Measurements from ENCODE around the gene CGB1.
"Not testable (repeated sequence)": the region's sequence is repeated elsewhere in the genome, so short reads cannot be mapped to it uniquely, and the experiment has no call there.

The CGB1 gene

DNA sequence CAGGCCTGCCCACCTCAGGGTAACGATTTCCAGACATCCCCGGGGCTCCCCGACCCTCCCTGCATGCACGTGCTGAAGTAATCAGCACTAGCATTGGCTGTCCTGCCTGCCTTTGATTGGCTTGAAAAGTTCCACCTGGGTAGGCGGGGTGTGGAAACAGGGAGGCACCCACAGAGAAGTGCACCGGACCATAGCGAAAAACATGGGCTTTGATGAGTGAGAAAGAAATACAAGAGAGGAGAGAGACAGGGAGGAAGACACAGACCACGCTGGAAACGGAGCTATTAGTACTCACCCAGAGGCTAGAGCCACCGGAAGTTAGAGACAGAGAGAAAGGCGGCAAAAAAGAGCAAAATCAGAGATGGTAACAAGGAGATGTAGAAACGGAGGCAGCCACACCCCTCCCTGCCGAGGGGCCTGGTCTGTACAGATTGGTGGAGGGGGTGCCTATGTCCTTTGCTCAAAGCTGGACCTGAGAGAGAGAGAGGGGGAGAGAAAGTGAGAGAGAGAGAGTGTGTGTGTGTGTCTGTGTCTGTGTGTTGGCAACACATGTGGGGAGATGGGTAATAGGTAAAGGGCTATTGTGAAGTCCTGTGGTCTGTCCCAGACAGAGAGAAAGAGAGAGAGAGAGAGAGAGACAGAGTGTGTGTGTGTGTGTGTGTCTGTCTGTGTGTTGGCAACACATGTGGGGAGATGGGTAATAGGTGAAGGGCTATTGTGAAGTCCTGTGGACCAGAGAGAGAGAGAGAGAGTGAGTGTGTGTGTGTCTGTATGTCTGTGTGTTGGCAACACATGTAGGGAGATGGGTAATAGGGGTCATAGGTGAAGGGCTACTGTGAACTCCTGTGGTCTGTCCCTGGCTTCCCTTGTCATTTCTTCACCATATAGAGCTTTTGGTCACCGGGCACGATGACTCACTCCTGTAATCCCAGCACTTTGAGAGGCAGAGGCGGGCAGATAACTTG lies 15.5 kb downstream of the CGB1 start:
- no peak for DNase-seq

DNA sequence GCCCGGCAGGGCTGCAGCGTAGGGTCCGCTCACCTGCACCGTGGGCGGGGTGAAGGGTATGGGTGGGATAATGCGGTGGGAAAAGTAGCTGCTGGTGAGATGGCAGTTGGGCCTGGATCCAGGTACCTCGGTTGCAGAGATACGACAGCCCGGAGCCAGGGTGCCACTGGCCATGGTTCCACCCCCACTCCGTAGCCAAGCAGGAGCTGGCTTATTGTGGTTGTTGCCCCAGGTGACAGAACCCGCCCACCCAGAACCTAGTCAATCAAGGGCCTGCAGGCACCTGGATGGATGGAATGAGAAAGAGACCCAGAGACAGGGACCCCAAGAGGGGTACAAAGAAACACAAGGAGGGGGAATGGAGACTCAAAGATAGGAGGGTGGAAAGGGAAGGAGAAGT lies 16.4 kb downstream of the CGB1 start:
- no peak for DNase-seq

GRCh38 chr19:49019242-49019932 lies 17.3 kb downstream of the CGB1 start:
- no peak for DNase-seq

GRCh38 chr19:49018388-49019241 lies 18.1 kb downstream of the CGB1 start:
- DNase-seq, result not testable (repeated sequence)

DNA sequence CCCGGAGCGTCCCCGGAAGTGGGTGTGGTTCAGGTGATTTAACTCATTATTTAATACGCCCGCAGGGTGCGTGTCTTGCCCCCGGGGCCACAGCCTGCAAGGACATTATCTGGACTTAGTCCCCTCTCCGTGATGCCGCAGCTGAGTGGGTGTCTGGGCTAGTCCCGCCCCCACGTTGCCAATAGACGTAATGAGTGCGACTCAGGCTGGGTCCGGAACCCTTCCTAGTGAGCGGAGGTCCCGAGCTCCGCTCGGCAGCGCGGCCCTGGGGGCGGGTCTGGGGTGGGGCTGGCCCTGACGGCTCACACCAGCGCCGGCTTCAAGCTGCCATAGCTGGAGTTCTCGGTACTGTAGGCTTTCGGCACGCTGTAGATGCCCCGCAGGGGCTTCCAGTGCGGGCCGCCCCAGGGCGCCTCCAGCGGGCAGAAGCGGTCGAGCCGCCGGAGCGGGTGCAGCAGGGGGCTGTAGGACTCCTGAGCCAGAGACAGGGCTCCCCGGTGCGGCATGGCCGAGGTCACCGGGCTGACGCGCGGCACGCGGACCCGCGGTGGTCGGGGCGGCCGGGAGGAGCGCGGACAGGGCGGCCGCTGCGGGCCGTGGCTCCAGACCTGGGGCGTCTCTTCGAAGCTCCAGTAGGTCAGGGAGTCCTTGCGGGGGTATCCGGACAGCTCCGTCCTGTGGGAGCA lies 18.9 kb downstream of the CGB1 start:
- no peak for DNase-seq

DNA sequence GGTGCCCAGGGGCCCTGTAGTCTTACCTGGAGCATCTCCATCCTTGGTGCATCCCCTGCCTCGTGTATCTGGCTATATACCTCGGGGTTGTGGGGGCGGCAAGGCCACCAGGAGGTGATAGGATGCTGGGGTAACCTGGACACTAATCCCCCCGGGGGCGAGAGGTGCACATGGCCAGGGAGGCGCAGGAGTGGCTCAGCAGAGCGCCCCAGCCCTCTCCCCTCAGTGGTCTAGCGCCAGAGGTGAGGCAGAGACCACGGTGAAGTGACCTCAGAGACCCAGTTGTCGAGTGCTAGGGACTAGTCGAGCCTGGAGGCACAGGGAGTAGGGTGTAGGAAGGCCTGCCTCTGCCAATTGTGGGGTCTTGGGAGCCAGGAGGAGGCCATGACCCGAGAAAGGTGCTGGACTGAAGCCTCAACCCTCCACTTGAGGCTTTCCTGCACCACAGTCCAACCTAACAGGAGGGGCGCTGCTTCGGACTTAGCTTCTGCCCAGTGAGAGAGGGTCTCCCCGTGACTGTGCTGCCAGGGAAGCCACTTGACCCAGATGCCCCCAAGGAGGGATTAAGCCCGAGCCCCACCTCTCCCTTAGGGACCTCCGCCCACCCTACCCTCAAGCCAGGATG lies 19.5 kb downstream of the CGB1 start, which contains the start of gene LHB:
TSS of gene LHB (minus strand) at position 51 of the 625 bp plus-strand sequence. CDS start at position 41, 10 bp downstream.
- DNase-seq, result no peak

DNA sequence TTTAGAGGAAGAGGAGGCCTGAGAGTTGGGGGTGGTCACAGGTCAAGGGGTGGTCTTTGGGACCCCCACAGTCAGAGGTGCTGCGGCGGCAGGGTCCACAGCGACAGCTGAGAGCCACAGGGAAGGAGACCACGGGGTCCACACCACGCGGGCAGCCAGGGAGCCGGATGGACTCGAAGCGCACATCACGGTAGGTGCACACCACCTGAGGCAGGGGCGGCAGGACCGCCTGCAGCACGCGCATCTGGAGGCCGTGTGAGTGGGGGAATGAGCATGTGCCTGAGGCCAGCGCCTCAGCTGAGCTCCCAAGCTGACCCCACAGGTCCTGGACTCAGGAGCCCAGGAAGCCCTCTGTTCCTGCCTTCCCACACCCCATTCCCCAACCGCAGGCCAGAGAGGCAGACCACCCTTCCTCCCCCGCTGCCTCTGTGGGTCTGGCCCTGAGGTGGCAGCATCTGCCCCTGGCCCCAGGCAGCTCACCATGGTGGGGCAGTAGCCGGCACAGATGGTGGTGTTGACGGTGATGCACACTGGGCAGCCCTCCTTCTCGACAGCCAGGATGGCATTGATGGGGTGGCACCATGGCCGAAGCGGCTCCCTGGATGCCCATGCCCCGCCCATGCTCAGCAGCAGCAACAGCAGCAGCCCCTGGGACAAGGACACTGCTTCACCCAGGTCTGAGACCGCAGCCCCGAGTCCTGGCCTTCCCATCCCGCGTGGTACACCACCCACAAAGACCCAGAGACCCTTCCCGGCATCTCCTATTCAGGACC lies 20.4 kb downstream of the CGB1 start:
- DNase-seq, result no peak

DNA sequence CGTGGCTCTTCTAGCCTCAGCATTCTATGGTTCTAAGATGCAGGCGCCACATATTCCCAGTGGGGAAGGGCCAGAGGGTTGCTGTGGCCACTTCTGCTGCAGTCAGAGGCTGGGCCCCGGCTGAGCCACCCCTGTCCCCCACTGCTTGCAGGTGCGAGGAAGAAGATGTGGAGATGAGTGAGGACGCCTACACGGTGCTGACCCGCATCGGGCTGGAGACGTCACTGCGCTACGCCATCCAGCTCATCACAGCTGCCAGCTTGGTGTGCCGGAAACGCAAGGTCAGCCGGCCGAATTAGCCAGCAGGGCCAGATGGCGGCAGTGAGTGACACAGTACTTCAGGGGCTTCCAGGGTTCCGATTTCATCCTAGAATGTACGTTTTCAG lies 21.8 kb downstream of the CGB1 start:
- DNase-seq, result no peak

GRCh38 chr19:49014123-49014869 lies 22.4 kb downstream of the CGB1 start:
- DNase-seq, result no peak

- DNase-seq, result no peak
Observed at GRCh38 chr19:49011194-49011593, 25.5 kb downstream of the CGB1 start.

DNA sequence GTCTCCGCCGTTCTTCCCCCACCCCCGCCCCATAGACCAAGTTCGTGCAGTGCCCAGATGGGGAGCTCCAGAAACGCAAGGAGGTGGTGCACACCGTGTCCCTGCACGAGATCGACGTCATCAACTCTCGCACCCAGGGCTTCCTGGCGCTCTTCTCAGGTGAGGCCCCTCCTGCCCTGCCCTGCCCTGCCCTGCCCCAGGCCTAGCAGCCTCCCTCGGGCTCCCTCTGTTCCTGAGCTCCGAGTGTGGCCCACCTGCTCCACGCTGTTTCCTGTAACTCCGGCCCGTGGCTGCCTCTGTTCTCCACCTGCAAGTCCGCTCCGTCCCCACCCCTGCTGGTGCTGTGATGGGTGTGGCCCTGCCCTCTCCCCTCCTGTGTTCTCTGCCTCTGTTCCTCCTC lies 26.2 kb downstream of the CGB1 start:
- no peak for DNase-seq

DNA sequence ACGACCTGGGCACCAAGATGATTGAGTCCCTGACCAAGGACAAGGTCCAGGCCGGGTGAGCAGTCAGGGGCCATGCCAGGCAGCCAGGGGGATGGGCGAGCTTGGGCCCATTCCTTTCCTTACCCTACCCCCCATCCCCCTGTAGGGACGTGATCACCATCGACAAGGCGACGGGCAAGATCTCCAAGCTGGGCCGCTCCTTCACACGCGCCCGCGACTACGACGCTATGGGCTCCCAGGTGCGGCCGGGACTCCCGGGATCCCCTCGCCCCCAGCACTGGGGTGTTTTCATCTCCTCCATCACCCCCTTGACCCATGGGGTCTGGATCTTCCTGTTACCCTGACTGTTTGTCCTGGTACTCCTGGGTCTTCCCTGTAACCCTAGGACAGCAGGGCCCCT lies 26.9 kb downstream of the CGB1 start:
- DNase-seq, result no peak

DNA sequence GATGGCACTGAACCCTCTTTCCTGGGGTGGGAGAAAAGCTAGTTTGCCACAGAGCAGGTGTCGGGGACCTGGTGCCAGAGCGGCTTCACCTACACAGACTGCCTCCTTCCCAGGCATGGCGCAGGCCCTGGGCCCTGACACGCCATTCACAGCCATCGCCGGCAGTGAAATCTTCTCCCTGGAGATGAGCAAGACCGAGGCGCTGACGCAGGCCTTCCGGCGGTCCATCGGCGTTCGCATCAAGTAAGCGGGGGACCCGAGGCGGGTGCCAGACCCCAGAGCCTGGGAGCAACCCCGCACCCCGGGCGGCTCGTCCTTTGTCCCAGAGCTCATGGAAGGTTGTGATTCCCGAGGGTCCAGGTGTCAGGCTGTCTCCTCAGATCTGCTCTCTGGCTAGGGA lies 29.8 kb downstream of the CGB1 start:
- DNase-seq, result no peak

DNA sequence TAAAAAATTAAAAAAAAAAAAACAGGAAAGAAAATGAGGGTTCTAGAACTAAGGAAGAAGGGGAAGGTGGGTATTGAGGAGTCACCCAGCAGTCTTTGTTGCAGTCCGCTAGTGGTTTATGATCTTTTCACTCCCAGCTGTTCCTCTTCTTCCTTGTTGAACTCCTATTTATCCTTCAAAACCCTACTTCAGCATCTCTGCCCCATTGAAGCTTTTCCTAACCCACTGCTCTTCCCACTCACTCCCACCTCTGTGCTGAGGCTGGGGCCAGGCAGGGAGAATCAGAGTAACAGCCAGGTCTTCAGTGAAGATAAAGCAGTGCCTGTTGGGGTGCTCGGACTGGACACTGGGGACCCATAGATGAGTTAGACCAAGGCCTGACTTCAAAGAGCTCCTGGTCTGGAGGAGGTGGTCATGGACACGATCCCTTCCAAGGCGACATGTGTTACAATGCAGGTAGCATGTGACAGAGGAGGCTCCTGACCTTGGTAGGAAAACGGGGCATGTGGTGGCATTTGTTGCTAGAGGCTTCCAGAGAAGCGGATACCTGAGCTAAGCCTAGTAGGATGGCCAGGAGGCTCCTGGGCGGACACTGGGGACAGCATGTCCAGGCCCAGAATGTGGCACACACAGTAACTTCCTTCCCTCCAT lies 31.6 kb downstream of the CGB1 start:
- no peak for DNase-seq

DNA sequence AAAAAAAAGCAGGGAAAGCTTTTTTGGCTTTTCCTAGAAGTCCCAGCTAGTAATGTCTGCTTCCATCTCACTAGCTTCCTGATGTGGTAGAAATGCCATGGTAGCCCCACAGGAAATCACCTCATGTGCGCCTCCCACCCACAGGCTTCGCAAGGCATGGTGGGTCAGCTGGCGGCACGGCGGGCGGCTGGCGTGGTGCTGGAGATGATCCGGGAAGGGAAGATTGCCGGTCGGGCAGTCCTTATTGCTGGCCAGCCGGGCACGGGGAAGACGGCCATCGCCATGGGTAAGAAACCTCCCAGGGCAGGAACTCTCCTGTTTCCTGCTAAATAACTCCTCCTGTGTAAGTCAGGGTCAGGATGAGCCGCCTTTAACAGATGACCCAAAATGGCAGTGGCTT lies 32.6 kb downstream of the CGB1 start:
- no peak for DNase-seq

- DNase-seq, result no peak
Observed at GRCh38 chr19:48999481-49000325, 37.0 kb downstream of the CGB1 start.

GRCh38 chr19:48997972-48998371 lies 38.7 kb downstream of the CGB1 start:
- no peak for DNase-seq

DNA sequence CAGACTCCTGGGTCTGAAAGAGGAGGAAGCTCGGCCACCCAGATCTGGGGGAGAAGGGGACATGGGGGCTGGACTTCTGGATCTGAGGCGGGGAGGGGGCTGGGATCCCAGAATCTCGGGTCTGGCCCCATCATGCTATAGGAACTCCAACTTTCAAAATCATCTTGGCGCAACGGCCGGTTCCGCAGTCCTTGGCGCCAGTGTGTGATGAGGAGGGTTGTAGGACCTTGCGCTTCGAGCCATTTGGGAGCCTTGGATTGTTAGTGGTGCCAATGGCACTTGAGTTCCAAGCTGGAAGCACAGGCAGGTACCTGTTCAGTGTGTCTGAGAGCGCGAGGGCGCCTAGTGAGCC lies 42.7 kb downstream of the CGB1 start:
- DNase-seq, result no peak

Measured in 8988T (cell line).